ENCODE measurements around the gene SLC2A9.

Gene SLC2A9

DNA sequence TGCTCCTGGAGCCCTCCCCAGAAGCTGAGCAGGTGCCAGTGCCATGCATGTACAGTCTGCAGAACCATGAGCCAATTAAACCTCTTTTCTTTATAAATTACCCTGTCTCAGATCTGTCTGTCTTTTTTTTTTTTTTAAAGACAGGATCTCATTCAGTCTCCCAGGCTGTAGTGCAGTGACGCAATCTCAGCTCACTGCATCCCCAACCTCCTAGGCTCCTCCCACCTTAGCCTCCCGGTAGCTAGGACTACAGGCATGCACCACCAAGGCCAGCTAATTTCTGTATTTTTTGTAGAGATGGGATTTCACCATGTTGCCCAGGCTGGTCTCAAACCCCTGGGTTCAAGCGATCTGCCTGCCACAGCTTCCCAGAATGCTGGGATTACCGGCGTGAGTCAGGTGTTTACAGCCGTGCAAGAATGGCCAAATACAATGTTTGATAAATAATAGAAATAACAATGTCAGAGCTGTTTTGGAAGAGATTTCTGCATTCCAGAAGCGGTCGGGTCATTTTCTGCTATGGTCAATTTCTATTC, 68.8 kb downstream of the SLC2A9 start:
- no peak for DNase-seq

DNA sequence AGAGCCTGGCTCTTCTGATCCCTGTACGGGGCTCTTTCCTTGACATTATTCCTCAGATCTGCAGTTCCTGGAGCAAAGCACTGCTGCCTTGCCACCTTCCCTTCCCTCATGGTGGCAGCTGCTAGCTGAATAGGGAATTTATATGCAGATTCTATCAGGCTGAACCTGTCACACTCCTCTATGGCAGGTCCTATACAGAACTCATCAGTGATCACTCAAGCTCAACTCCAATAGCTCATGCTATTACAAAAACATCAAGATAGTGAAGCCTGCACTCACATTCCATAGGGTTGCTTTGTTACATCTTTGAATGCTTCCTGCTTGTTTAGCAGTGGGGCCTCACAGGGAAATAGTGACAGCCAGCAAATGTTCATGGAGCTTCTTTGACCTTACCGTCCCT, 71.7 kb downstream of the SLC2A9 start:
- DNase-seq, result no peak

DNA sequence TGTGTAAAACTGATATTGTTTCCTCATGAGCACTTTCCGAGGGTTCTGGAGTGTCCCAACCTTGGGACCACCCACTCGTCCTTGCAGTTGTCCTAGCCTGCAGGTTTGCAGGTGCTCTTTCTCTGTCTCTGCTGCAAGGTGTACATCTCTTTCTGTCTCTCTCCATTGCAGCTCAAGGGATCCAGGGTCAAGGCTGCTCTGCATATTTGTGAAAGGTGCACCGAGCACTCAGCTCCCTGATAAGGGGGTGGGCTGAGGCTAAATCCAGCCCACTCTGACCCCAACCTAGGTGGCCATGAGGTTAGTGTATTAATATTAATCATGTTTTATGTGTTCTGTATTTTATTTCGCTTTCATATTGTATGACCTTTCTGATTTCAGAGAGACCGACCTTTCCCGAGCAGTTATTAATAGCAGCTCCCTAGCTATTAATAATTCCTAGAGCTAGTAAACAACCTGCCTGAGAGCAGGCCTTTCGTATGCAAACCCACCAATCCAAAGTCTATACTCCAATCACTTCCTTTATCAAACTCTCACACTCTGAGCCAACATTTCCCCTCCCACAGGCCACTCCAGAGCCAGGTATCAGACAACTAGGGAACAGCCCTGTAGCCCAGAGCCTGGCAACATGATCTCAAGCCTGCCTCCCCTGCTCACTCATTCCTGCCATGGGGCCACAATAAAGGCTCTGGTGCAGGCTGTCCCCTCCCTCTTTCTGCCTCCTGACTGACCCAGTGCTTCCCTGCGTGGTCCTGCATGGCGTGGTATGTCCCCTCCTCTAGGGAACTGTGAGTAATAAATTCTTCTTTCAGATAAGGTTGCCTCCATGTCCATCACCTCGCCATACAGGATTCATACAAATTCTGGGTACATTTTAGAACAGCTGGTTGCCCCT, 73.9 kb downstream of the SLC2A9 start:
- DNase-seq, result no peak

DNA sequence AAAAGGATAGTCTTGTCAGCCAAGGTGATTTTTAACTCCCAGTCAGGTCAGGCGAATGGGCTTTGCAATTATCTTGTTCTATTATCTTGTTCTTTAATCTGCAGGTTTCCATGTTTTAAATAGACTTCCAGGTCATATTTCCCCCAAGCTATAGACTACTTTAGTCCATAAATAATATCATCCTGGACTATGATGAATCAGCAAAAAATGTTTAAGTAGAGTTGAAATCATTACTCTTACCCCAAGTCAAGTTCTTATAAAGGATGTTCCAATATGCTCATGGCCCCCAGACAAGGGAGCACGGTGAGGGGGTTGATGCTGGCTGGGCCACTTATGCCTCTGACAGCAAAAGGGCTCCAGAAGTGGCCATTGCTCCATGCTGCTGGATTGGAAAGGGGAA, 75.1 kb downstream of the SLC2A9 start:
- DNase-seq, result no peak

DNA sequence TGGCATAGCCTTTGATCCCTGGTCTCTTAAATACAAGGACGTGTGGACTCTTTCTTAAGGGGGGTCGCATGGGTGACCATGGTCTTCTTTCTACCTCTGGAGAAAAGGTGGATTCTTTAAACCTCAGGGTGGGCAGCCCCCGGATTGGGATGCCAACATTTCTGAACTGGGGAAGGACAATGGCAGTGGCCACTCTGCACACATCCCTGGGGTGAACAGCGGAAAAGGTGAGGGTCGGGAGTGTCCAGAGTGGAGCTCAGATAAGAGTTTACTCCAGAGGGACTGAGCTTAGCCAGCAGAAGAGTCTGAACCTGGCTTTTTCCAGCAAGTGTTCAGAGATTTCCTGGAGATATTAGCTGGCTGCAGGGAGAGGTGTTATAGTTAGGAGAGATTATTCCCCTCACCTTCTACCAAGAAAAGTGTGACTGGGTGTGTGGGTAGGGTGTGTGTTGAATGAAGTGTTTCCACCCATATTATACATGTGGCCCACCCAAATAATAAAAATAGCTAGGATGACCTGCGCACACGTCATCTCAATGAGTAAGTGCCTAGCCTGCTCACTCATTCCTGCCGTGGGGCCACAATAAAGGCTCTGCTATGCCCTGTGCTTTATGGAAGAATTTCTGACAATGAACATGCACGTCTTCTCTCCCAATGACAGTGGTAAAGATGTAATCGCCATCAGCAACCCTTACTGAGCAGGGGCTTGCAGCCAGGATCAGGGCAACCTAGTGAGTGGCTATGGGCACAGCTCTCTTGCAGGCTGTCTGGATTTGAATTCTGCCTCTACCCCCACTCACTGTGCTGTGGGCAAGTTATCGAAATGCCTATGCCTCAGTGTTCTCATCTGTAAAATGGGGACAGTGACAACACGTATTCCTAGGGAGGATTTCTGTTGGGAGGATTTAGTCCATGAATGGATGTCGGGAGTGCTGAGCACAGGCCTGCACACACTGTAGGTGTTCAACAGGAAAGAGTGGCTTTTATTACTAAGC, 76.6 kb downstream of the SLC2A9 start:
- no peak for DNase-seq

DNA sequence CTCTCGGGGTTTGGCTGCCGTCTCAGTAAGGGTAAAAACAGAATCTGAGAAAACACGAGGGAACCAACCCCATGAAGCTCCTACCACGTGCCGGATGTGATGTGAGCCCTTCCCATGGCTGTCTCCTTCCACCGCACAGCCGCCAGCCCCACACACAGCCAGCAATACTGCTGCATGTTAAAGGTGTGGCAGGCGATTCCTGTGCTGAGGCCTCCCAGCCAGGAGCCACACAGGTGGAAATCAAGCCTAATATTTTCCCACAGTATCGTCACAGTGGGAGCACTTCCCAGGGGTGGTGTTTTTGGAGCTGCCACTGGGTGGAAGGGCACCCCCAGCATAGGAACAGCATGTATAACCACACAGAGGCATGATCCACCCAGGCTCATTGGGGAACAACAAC, 77.5 kb downstream of the SLC2A9 start:
- DNase-seq, result no peak

DNA sequence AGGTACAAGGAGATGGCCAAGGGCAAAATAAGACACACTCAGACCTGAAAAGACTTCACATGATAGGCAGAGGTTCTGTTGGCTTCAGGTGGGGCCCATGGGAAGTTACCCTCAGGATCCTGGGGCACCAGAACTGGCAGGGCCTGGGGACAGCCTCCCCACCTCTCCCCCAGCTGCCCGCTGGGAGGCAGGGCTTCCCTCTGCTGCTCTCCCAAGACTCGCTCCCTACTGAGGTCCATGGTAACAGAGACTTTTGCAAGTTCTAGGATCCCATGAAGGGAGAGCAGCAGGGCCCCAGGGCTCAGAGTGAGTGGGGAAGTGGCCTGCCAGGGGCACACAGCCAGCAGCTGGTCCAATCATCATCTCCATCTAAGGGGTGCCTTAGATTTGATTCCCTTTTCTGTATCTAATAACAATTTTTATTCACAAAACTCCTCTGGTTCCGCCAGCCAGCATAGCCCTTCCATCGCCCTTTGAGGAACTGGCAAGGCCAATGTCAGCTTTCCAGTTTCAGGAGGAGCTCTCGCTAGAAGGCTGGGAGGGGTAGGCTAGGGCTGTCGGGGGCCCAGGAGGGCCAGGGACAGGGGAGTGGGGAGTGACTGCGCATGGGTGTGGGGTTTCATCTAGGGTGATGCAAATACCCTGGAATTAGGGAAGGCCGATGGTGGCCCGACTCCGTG, 78.2 kb downstream of the SLC2A9 start:
- no peak for DNase-seq

DNA sequence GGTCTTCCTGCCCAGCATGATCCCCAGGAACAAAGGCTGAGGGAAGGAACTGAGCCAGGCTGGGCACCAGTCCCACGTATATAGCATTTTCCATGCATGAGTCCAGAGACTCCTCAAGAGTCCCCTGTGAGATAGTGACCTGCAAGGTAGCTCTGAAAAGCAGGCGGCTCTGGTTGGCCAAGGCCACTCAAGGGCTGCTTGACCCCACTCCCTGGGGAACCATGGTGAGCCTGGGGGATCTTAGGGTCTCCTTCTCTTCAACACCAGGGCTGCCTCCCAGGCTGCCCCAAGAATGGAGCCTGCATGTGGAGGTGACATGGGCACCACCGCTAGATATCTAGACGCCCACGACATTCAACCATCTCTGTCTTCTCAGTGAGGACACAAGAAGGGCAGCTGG, 79.2 kb downstream of the SLC2A9 start:
- no peak for DNase-seq

DNA sequence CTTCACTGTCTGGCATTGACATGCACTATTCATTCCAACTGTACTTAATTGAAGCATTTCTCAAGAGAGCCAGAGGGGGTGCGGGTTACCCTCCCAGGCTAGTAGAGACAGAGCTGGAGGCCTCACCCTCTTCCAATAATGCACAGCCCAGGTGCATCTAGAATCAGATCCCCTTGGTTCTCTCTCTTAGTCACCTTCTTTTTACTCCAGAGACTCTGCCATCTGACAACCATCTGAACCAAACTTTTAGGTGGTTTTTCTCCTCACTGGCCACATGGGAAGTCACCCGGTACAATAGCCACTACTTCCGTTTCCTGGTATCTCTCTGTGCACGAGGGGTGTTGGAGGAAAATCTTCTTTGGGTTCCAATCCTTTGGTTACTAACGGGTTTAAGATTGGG, 81.3 kb downstream of the SLC2A9 start:
- DNase-seq, result no peak

DNA sequence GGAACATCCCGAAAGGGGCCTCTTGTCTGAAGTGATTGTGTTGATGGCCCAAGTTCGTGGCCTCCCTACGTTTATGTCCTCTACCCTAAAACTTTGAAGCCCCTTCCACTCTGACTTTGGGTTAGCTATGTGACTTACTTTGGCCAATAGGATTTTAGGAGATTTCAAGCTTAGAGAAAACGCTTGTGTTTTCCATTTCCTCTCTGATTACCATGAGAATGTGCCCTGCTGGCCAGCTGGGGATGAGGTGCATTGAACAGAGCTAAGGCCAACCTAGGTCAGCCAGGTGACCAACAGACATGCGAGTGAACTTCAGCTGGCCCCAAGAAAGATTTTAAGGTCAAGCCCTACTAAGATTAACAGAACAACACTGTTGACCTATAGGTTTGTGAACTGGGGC, 82.4 kb downstream of the SLC2A9 start:
- DNase-seq, result no peak

DNA sequence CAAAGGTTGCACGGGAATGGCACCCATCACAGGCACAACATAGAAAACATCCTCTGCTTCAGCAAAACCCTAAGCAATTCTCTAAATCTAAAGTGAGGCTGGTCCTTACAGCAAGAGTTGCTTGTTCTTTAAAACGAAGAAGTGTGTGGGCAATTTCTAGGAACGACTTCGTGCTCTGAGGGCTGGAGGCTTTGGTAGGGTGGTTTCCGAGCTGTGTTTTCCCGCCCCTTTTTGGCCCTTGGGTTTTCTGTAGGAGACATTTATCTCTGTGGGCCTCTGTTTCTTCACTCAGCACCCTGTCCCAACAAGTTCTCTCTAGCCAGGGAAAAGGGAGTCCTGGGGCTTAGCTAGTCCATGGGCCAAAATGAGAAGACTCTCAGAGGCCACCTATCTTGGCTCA, 84.2 kb downstream of the SLC2A9 start:
- no peak for DNase-seq

DNA sequence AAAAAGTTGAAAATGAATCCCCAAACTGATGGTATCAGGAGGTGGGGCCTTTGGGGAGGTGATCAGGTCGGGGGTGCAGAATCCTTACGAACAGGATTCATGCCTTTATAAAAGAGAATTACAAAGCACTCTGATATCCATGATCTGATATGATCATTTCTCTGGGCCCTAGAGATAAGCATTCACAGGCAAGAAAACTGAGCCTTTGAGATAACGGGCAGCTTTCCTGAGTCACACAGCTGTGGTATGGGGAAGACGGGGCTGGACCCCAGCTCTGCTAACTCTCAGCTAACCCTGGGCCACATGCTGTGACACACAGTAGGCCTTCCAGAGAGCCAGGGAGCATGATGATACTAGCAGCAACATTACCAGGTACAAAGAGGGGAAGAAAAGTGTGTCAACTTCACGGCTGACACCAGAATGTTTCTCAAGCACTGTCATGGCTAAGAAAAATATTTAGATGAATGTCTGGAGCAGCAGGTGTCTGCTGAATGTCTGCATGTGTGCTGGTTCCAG, 85.1 kb downstream of the SLC2A9 start:
- DNase-seq, result no peak

DNA sequence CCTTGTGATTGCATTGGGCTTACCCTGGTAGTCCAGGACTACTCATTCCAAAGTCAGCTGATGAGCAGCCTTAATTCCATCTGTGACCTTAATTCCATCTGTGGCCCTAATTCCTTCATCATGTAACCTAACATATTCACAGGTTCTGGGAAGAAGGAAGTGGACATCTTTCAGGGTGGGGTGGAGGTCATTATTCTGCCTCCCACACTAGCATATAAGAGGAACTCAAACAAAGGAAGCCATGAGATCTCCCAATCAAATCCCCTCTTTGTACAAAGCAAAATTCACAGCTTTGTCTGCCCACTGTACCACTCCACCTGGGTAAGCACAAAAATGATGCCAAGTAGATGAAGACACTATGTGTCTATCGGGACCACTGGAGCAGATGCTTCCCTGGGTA, 87.3 kb downstream of the SLC2A9 start:
- no peak for DNase-seq

DNA sequence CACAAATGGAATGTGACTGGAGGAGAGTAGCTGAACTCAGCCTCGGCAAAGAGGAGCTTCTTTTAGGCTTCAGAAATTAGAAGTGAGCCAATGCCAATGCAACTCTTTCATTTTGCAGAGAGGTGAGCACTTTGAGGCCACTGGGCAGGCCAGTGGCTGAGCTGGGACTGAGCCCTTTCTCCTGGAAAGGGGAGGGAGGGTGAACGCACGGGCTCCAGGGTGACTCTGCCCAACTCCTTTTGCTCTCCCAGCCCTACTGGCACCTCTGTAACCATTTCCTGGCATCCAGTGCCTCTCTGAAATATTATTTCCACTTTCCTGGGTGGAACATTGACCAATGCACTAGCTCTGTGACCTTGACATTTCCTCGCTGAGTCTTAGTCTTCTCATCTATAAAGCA, 88.1 kb downstream of the SLC2A9 start:
- DNase-seq, result no peak

DNA sequence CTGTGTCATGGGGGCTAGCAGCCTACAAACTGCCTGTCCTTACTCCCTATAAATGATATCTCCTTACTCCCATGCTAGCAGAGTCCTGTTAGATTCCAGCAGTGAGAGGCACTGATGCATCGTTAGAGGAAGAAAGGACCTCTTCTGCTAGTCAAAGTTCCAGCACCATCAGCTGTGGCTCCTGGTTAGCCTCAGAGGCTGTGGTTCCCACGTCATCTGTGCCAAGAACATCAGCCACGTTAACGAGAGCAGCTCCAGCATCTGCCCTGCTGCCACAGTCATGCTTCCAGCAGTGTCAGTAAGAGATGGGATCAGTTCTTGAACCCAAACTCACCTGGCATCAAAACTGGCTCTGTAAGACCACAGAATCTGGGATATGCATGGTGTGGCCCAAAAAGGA, 88.5 kb downstream of the SLC2A9 start:
- no peak for DNase-seq

DNA sequence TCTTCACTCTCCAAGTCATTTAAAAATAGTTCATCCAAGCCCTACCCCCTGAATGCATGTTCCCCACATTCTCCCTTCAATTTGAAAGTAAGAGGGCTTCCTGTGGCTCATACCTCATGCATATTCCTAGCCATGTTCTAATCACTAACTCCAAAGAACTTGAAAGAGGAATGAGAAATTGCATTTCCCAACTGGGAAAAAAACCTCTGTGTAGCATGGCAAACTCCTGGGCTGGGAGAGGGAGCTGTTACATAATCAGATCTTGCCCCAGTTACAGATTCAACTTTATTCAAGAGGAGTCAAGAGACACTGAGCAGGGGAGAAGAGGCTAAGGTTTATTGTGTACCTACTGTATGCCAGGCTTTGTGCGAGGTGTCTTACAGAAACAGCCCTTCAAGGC, 90.2 kb downstream of the SLC2A9 start:
- no peak for DNase-seq

DNA sequence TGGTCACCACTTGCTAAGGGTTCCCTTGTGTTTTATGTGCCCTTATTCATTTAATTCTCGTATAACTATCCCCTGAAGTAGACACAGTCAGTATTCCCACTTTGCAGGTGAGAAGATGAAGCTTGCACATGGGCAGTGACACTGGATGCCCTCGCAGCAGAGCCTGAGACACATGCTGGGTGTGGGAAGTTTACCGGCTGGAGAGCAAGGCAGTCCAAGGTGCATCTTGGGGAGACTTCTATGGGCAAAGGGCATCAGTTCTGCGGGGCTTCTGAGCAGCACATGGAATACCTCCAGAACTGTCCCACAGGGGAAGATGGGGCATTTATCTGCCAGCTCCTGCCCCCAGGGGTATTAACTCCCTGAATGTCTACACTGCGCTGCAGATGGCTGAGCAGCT, 92.2 kb downstream of the SLC2A9 start:
- DNase-seq, result no peak

DNA sequence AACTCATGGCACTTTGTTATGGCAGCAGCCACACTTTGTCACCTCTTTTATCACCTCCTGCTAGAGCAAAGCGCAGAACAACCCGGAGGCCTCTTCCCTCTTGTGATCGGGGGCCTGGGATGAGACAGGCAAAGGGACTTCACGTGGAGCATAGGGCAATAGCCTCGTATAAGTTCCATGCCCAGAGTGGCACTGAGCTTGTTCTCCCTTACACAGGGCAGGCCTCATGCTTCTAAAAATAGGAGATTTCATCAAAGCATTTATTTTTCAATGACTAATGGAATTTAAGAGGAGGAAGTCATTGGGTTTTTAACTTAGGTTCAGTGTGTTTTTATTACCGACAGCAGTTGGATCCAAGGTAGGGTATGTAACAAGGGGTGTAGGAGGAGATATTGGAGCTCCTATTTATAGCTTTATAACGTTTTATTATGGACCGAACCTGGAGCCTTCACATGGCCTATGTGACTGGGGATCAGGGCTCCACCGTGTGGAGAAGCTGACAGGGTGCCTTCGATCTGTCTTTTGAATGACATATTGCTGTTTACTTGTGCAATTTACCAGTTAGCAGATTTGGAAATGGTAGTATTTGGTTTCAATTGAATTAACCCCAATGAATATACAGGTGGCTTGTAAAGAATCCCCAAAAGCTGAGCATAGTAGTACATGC, 93.8 kb downstream of the SLC2A9 start:
- no peak for DNase-seq

DNA sequence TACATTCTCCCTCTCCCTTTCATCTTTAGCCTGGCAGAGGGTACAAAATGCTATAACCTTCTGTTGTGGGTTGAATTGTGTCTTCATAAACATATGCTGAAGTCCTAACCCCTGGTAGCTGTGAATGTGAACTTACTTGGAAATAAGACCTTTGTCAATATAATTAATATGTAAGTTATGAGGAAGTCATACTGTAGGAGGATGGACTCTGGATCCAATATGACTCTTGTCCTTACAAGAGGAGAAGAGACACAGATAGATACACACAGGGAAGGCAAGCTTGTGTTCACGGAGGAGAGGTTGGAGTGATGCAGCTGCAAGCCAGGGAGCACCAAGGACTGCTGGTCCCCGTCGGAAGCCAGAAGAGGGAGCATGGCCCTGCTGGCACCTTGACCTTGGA, 94.7 kb downstream of the SLC2A9 start:
- no peak for DNase-seq

DNA sequence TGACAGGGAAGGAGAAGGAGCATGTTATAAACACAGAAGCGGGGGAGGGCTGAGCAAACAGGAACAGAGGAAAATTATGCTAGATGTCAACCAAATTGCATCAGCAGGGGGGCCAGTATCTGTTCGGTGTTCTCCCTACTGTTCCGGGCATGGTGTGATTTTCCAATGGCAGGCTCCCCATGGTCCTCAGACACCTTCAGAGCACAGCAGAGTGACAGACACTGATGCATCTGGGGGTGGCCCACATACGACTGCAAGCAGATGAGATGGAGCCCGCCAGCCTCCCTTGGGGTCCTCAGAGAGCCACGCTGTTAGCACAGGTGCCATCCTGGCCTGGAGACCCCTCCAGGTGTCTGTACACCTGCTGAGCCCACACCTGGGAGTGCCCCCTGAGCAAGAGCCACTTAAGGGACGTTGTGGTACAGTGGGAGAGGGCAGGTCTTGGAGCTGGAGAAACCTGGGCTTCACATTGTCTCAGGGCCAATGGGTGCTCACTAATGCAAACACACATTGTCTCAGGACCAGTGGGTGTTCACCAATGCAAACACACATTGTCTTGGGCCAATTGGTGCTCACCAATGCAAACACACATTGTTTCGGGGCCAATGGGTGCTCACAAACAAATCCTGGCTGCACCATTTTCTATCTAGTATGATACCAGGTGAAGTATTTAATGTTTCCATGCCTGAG, 95.4 kb downstream of the SLC2A9 start:
- no peak for DNase-seq

DNA sequence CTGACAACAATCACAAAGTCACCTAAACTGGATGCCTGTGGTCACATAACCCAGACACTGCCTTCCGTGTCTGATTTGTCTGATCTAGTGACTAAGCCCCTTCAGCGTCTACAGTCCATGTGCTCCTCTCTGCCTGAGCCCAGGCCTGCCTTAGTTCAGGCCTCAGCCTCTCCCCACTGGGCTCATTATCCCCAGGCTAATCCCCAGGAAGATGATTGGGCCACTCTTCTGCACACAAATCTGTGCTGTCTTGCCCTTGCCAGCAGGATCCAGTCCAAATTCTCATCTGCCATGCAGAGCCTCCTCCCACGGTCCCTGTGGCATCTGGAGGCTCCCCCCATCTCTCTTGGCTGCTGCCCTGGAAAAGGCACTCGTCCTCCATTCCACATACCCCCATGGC, 96.5 kb downstream of the SLC2A9 start:
- no peak for DNase-seq

Measured in activated CD4-positive, alpha-beta T cell treated with anti-CD3 and anti-CD28 coated beads for 1 hour (primary cell).